K562 (cell line): ENCODE data around the gene CCDC50. TPM values are rescaled to one million over a fixed set of nuclear protein-coding genes. Genes with fewer than 3 reads are reported as not detected.

Source experiments
- ATAC-seq: fragments of 200-7000 bp; cut with Tn5 transposase; 3 replicates; pipeline ENCODE4 v1.9.1; 2020; ENCODE audit warnings: moderate library complexity
- BruUV-seq: library from RNA; stranded (reverse); fragments of 400-500 nt; replicated peaks from 2 replicates; lab custom pipeline; 2021; lab: Mats Ljungman, UMichigan
- CTCF ChIA-PET: fragments of 300-600 bp; formaldehyde crosslinking; extraction: SDS; loops from one replicate; lab custom pipeline; 2021; ENCODE audit warnings: low intra/inter-chr PET ratio; lab: Yijun Ruan, JAX
- POLR2A ChIA-PET: fragments of 300-600, 350-650 bp; sonication (Branson Sonifier 250); formaldehyde crosslinking; extraction: SDS; loops from one replicate; lab custom pipeline; 2021; ENCODE audit warnings: antibody characterized with exemption, inconsistent platforms; lab: Yijun Ruan, JAX
- DNase-seq, 4 experiments: peaks; one replicate each; pipeline versions ENCODE4 v3.0.0 to v3.0.0-alpha.2; 2011 to 2018; ENCODE audit warnings: low spot score in 3 of 4, mixed read lengths in 3 of 4; ENCODE audit errors: extremely low read depth in 1 of 4
- FAIRE-seq: peaks from 2 replicates; lab custom pipeline; 2011; peaks lifted over from hg19 to GRCh38; lab: Jason Lieb, UNC
- H2AFZ ChIP-seq: 2 replicates; pipeline ENCODE4 v1.6.0; 2011; ENCODE audit warnings: low read depth, low read length, control low read depth, inconsistent platforms
- H3K27ac ChIP-seq: fragments of 200-600 bp; 3 replicates; pipeline ENCODE4 v1.8.0; 2011; ENCODE audit warnings: low read depth, mild to moderate bottlenecking, control low read depth, inconsistent platforms, low read length, moderate library complexity, mixed read lengths; ENCODE audit errors: extremely low read depth
- H3K27me3 ChIP-seq, 2 experiments: fragments of 300-600 bp in 1 of 2; 2 replicates in 1 of 2; 3 replicates in 1 of 2; pipeline versions ENCODE4 v1.6.0 to v1.8.0; 2011; ENCODE audit warnings: inconsistent platforms in 2 of 2, low read length in 2 of 2, mild to moderate bottlenecking in 1 of 2, mixed read lengths in 1 of 2, moderate library complexity in 1 of 2; ENCODE audit not compliant: control insufficient read depth in 2 of 2, insufficient read depth in 2 of 2
- H3K36me3 ChIP-seq: fragments of 300-600 bp; 3 replicates; pipeline ENCODE4 v1.8.0; 2011; ENCODE audit warnings: mild to moderate bottlenecking, low read length, inconsistent platforms; ENCODE audit not compliant: control insufficient read depth, insufficient read depth
- H3K4me1 ChIP-seq, 2 experiments: fragments of 200-600 bp in 1 of 2; replicated peaks in 1 of 2; 2 replicates in 1 of 2; 3 replicates in 1 of 2; pipeline versions ENCODE4 v1.5.1 to v1.8.0; 2011; ENCODE audit warnings: inconsistent platforms in 2 of 2, low read length in 2 of 2, mild to moderate bottlenecking in 1 of 2, mixed read lengths in 1 of 2, moderate library complexity in 1 of 2; ENCODE audit not compliant: control insufficient read depth in 2 of 2, insufficient read depth in 2 of 2
- H3K4me2 ChIP-seq: 2 replicates; pipeline ENCODE4 v1.6.1; 2011; ENCODE audit warnings: low read length, control low read depth, inconsistent platforms, mixed read lengths; ENCODE audit not compliant: insufficient read depth
- H3K4me3 ChIP-seq: fragments of 200-600 bp; sonication (generic), shearing (Covaris generic); 2 replicates; pipeline ENCODE4 v1.5.1; 2016; ENCODE audit warnings: control low read depth, inconsistent platforms
- H3K79me2 ChIP-seq: fragments of 200-600 bp; 3 replicates; pipeline ENCODE4 v1.8.0; 2011; ENCODE audit warnings: low read length, inconsistent platforms; ENCODE audit not compliant: control insufficient read depth, insufficient read depth
- H3K9ac ChIP-seq, 2 experiments: 2 replicates each; pipeline versions ENCODE4 v1.6.0 to v1.6.1; 2011; ENCODE audit warnings: low read depth in 2 of 2, low read length in 2 of 2, control low read depth in 1 of 2, inconsistent platforms in 1 of 2, mild to moderate bottlenecking in 1 of 2, mixed read lengths in 1 of 2; ENCODE audit not compliant: insufficient read depth in 1 of 2
- H3K9me1 ChIP-seq: one replicate; pipeline ENCODE4 v1.6.0; 2011; ENCODE audit warnings: inconsistent platforms, mild to moderate bottlenecking, low read length, moderate library complexity; ENCODE audit not compliant: control insufficient read depth, insufficient read depth
- H3K9me3 ChIP-seq: replicated peaks from 2 replicates; pipeline ENCODE4 v1.5.1; 2011; ENCODE audit warnings: low read depth, low read length, inconsistent platforms; ENCODE audit not compliant: control insufficient read depth, insufficient read depth
- H4K20me1 ChIP-seq: replicated peaks from 2 replicates; pipeline ENCODE4 v1.6.1; 2011; ENCODE audit warnings: low read length, inconsistent platforms, mixed read lengths; ENCODE audit not compliant: control insufficient read depth, insufficient read depth
- CHD4 ChIP-seq: fragments of 200-600 bp; sonication (generic); IDR thresholded peaks from 3 replicates; pipeline ENCODE4 v1.6.1; 2012; ENCODE audit warnings: low read depth, mild to moderate bottlenecking, mixed read lengths, low read length, inconsistent platforms; ENCODE audit not compliant: insufficient read depth, insufficient replicate concordance, poor library complexity, severe bottlenecking
- EWSR1 ChIP-seq: fragments of 450-650 bp; IDR thresholded peaks from 2 replicates; pipeline ENCODE4 v1.6.1; 2018; ENCODE audit warnings: borderline replicate concordance, mild to moderate bottlenecking, low read depth, moderate library complexity; ENCODE audit not compliant: partially characterized antibody
- GTF2B ChIP-seq: IDR thresholded peaks from 2 replicates; pipeline ENCODE4 v1.6.1; 2011; ENCODE audit not compliant: insufficient read length; ENCODE audit errors: extremely low read depth
- HNRNPUL1 ChIP-seq: fragments of 200-400 bp; formaldehyde crosslinking; IDR thresholded peaks from 2 replicates; pipeline ENCODE4 v1.6.1; 2017; ENCODE audit warnings: low read length
- KDM2B ChIP-seq: fragments of 250-450 bp; sonication (Bioruptor Pico); IDR thresholded peaks from 2 replicates; pipeline ENCODE4 v1.8.0; 2021; ENCODE audit warnings: mild to moderate bottlenecking, moderate library complexity
- KDM4B ChIP-seq, 2 experiments: fragments of 450-650 bp in 1 of 2; sonication (generic) in 1 of 2; IDR thresholded peaks; 2 replicates each; pipeline ENCODE4 v1.6.1; 2016 to 2017; ENCODE audit warnings: borderline replicate concordance in 2 of 2, antibody characterized with exemption in 1 of 2, low read depth in 1 of 2, mild to moderate bottlenecking in 1 of 2
- MEF2D ChIP-seq: conservative IDR thresholded peaks from 2 replicates; pipeline ENCODE4 v1.6.1; 2016; ENCODE audit warnings: low read depth, missing genetic modification characterization, missing compliant biosample characterization
- NR4A1 ChIP-seq, 2 experiments: fragments of 250-450 bp in 1 of 2; fragments of 450-650 bp in 1 of 2; sonication (Bioruptor Pico) in 1 of 2; IDR thresholded peaks; 2 replicates each; pipeline versions ENCODE4 v1.4.0 to v1.6.1; 2016 to 2020; ENCODE audit warnings: mild to moderate bottlenecking in 2 of 2, missing compliant biosample characterization in 1 of 2, missing genetic modification characterization in 1 of 2, moderate library complexity in 1 of 2
- OTX1 ChIP-seq: fragments of 450-650 bp; formaldehyde crosslinking; IDR thresholded peaks from 2 replicates; pipeline ENCODE4 v1.4.0; 2022; ENCODE audit warnings: mild to moderate bottlenecking
- RB1 ChIP-seq: fragments of 450-650 bp; IDR thresholded peaks from 2 replicates; pipeline ENCODE4 v1.6.1; 2017; ENCODE audit warnings: low read depth, mild to moderate bottlenecking
- SIN3B ChIP-seq: fragments of 450-650 bp; IDR thresholded peaks from 2 replicates; pipeline ENCODE4 v1.6.1; 2017; ENCODE audit warnings: low read depth, mild to moderate bottlenecking, moderate library complexity
- TFAM ChIP-seq: fragments of 250-450 bp; sonication (Bioruptor Pico); conservative IDR thresholded peaks from 2 replicates; pipeline ENCODE4 v1.5.0; 2021; ENCODE audit warnings: mild to moderate bottlenecking, moderate library complexity
- ZNF277 ChIP-seq: fragments of 250-450 bp; sonication (Bioruptor Pico); IDR thresholded peaks from 2 replicates; pipeline ENCODE4 v1.8.0; 2022; ENCODE audit warnings: inconsistent platforms, mild to moderate bottlenecking, moderate library complexity, borderline replicate concordance
- WGBS: fragments of 100-300 bp; shearing (Covaris generic); methylation state at CpG from one replicate; pipeline ENCODE4 v1.1.6; 2016; ENCODE audit warnings: low coverage, mixed read lengths; ENCODE audit not compliant: insufficient coverage; ENCODE audit errors: missing lambda C conversion rate; 5-methylcytosine and 5-hydroxymethylcytosine counted together
- in situ Hi-C: fragments of 300-500 bp; cut with MboI; formaldehyde crosslinking; loops from 4 replicates; pipeline ENCODE4 v1.15.0; 2018; ENCODE audit warnings: inconsistent platforms, mixed read lengths
- intact Hi-C: fragments of 100-400 bp; cut with micrococcal nuclease; formaldehyde crosslinking; loops from 2 replicates; pipeline ENCODE4 v1.14.2; 2022
- polyA plus RNA-seq, 8 experiments: library from polyadenylated mRNA; depleted of rRNA in 4 of 8; stranded (reverse) in 5 of 8; unstranded in 3 of 8; fragments of >200 nt; fragmentation: Nextera tagmentation in 2 of 8; fragmentation: Illumina TruSeq in 1 of 8; extraction: Ambion mirVana in 2 of 8; extraction: Trizol in 1 of 8; gene quantifications; 2 replicates each; pipeline versions ENCODE4 v1.2.1 to v1.2.3, GENCODE V29; 2011 to 2014; ENCODE audit warnings: inconsistent platforms in 1 of 8, missing spikeins in 1 of 8
- total RNA-seq, 7 experiments: library from RNA; depleted of rRNA in 6 of 7; stranded (reverse); fragments of >200 nt in 6 of 7; fragmentation: Illumina TruSeq in 2 of 7; extraction: Trizol in 2 of 7; gene quantifications; 2 replicates each; pipeline versions ENCODE4 v1.2.1 to v1.2.3, GENCODE V29; 2011 to 2021; ENCODE audit warnings: low replicate concordance in 1 of 7
- TF ChIP-seq, protein P1 (sequence below): IDR thresholded peaks from 3 replicates; pipeline ENCODE4 v1.6.1; 2011; ENCODE audit warnings: borderline replicate concordance, mild to moderate bottlenecking; ENCODE audit not compliant: insufficient read length, insufficient read depth
- TF ChIP-seq, protein P2 (sequence below), 2 experiments: IDR thresholded peaks; 2 replicates each; pipeline ENCODE4 v1.6.1; 2011; ENCODE audit warnings: borderline replicate concordance in 1 of 2, control low read depth in 1 of 2, low read depth in 1 of 2, low read length in 1 of 2, mild to moderate bottlenecking in 1 of 2, mixed read lengths in 1 of 2, moderate library complexity in 1 of 2; ENCODE audit not compliant: insufficient read depth in 1 of 2, insufficient read length in 1 of 2, poor library complexity in 1 of 2, severe bottlenecking in 1 of 2; ENCODE audit errors: extremely low read depth in 1 of 2
- TF ChIP-seq, protein P3 (sequence below): fragments of 450-650 bp; IDR thresholded peaks from 2 replicates; pipeline ENCODE4 v1.6.1; 2014; ENCODE audit warnings: low read depth, mild to moderate bottlenecking, moderate library complexity, borderline replicate concordance

The CCDC50 gene
- total and polyA plus RNA-seq, 9 of the 15 experiments (the other 6 are each of a cell fraction or from before 2014, with no cell fraction given): 8.4 to 63.4 (median 40.4) TPM

- ChIA-PET POLR2A (no interaction called here), CTCF (no interaction called here)
- ATAC-seq (no peak), FAIRE-seq (no peak), DNase-seq (no peak)
- Histone ChIP-seq H3K36me3 (no peaks in the 10 kb centered on the region), H3K9me1 (no peaks in the 10 kb centered on the region), H3K27ac (no peak overlapping the region), H4K20me1 (no peaks in the 10 kb centered on the region), H3K9me3 (no peaks in the 10 kb centered on the region), H3K4me3 (no peak overlapping the region), H3K9ac (no peak overlapping the region), H3K4me1 (no peaks in the 10 kb centered on the region; a peak in 1 of 5 replicates), H2AFZ (no peak overlapping the region), H3K4me2 (no peak overlapping the region), H3K79me2 (no peaks in the 10 kb centered on the region), H3K27me3 (peaks cover 0 to 3% of the 10 kb centered on the region in 2 experiments; a peak in 2 of 5 replicates)
- intact Hi-C loops: no loop called here
- BruUV-seq: no TSS peak
- WGBS: 0% methylated on average over 1 of the region's 1 CpG
- in situ Hi-C loops: no loop called here
- no peak for TF ChIP-seq OTX1 (CRISPR knock-in tag)
- no peak for TF ChIP-seq GTF2B
- no peak for TF ChIP-seq HNRNPUL1
- no peak for TF ChIP-seq RB1
- no peak for TF ChIP-seq CHD4
- no peak for TF ChIP-seq EWSR1
- no peak for TF ChIP-seq TFAM (CRISPR knock-in tag)
- no peak for TF ChIP-seq KDM2B (CRISPR knock-in tag)
- no peak for TF ChIP-seq MEF2D (tag)
- TF ChIP-seq ZNF277 (CRISPR knock-in tag): no peak
- no peak for TF ChIP-seq KDM4B (IDR thresholded peaks at IDR 0.05; ENCODE audit: borderline replicate concordance in 2 of 2, low read depth in 1 of 2)
- TF ChIP-seq SIN3B: no peak
- TF ChIP-seq, protein P1, sequence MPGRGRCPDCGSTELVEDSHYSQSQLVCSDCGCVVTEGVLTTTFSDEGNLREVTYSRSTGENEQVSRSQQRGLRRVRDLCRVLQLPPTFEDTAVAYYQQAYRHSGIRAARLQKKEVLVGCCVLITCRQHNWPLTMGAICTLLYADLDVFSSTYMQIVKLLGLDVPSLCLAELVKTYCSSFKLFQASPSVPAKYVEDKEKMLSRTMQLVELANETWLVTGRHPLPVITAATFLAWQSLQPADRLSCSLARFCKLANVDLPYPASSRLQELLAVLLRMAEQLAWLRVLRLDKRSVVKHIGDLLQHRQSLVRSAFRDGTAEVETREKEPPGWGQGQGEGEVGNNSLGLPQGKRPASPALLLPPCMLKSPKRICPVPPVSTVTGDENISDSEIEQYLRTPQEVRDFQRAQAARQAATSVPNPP: no peak
- no peak for TF ChIP-seq NR4A1 (CRISPR knock-in tag; IDR thresholded peaks at IDR 0.05)
- no peak for TF ChIP-seq NR4A1 (tag; IDR thresholded peaks at IDR 0.05)
- TF ChIP-seq, protein P2, sequence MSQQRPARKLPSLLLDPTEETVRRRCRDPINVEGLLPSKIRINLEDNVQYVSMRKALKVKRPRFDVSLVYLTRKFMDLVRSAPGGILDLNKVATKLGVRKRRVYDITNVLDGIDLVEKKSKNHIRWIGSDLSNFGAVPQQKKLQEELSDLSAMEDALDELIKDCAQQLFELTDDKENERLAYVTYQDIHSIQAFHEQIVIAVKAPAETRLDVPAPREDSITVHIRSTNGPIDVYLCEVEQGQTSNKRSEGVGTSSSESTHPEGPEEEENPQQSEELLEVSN (IDR thresholded peaks at IDR 0.05; ENCODE audit: borderline replicate concordance in 1 of 2, extremely low read depth in 1 of 2, insufficient read depth in 1 of 2, insufficient read length in 1 of 2, low read depth in 1 of 2, low read length in 1 of 2, poor library complexity in 1 of 2, severe bottlenecking in 1 of 2): no peak
- TF ChIP-seq, protein P3, sequence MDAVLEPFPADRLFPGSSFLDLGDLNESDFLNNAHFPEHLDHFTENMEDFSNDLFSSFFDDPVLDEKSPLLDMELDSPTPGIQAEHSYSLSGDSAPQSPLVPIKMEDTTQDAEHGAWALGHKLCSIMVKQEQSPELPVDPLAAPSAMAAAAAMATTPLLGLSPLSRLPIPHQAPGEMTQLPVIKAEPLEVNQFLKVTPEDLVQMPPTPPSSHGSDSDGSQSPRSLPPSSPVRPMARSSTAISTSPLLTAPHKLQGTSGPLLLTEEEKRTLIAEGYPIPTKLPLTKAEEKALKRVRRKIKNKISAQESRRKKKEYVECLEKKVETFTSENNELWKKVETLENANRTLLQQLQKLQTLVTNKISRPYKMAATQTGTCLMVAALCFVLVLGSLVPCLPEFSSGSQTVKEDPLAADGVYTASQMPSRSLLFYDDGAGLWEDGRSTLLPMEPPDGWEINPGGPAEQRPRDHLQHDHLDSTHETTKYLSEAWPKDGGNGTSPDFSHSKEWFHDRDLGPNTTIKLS: no peak
Observed at GRCh38 chr3:191301017-191301416, 28.2 kb upstream of the CCDC50 start.
